ENCODE results near the gene CAPN3.

CAPN3 gene

DNA sequence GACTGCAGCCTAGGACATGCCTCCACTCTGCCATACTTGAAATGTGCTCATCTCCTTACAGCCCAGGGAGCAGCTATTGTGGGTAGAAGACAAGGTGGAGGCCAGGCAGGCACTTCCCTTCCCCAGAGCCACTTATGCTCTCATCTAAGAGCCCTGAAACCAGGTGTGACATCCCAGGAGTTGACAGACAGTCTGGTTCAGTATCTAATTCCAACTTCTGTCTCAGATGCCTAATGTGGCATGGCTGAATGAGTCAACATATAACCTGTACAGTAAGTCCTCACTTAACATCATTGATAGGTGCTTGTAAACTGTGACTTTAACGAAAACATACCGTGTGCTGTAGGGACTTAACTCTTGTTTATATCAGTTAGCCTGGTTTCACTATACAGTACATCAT, 1.2 kb upstream of the CAPN3 start:
- DNase-seq: no peak

DNA sequence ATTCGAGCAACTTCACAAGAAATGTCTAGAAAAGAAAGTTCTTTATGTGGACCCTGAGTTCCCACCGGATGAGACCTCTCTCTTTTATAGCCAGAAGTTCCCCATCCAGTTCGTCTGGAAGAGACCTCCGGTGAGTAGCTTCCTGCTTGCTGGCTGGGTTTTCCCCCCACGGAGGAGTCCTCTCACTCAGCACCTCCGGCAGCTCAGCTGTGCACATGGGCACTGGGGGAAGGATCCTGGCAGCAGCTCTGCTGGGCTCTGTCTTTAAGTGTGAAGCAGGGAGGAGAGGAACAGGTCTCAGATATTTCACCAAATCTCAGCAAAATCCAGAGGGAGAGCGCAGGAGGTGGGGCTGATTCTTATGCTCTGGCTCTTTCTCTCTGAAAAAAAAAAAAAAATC, 684 bp downstream of the CAPN3 start:
- DNase-seq: no peak

- DNase-seq: no peak
These were observed 1.3 kb downstream of the CAPN3 start for GRCh38 chr15:42360535-42361112.

- DNase-seq: no peak
These were observed 4.2 kb downstream of the CAPN3 start for GRCh38 chr15:42363487-42363886.

DNA sequence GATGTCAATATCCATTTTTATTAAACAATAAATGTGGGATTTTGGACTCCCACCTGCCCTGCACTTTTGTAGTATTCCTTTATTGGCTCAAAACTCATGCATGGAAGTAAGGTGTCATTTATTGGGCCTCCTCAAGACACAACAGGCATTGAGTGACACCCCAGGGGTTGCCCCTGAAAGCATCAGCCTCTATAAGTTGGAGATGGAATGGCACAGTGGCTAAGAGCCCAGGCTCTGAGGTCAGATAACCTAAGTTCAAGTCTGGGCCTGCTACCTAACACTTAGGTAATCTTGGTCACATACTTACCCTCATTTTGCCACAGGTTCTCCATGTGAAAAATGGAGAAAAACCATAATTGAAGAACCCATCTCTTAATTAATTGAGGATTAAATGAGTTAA, 4.6 kb downstream of the CAPN3 start:
- no peak for DNase-seq

DNA sequence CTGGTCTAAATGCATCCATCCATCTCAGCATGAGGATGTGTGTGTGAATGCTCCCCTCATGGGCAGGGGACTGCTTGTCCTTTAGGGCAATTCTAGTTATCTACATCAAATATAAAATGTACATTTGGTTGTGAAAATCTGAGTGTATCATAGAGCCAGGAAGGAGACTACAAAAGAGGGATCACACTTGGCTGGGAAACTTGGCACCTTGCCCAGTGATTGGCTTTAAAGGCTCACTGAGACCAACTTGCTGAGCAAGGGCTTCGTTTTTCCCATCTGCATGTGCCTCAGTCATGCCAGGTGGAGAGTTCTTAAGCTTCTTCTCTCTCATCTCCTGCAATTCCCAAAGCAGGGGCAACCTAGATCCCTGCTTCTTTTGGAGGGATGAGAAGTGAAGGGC, 5.2 kb downstream of the CAPN3 start:
- DNase-seq: no peak

DNA sequence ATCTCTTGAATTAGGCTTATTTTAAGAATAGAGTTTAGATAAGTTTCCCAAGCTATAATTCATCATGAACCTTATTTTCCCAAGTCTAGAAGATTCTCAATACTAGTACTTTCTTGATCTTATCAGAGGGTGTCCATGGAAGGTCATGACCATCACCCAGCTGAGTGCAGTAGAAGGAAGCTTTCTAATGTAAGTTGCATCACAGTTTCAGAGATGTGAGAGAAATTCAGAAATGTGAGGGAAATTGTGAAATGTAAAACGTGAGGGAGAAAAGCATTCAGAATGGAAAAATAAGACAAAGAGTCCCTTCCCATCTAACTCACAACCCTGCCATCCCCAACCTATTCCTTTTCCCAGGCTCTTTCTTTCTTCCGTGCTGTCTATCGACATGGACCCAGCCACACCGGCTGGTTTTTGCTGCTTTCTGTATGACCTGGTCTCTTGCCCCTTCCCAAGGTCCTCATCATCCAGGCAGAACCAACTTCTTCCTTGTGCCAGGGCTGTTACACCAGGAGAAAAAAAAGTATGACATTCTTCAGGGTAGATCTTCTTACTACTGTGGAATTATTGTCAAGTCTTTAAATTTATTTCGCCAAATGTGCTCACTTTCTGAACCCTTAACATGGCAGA, 6.7 kb downstream of the CAPN3 start:
- no peak for DNase-seq

DNA sequence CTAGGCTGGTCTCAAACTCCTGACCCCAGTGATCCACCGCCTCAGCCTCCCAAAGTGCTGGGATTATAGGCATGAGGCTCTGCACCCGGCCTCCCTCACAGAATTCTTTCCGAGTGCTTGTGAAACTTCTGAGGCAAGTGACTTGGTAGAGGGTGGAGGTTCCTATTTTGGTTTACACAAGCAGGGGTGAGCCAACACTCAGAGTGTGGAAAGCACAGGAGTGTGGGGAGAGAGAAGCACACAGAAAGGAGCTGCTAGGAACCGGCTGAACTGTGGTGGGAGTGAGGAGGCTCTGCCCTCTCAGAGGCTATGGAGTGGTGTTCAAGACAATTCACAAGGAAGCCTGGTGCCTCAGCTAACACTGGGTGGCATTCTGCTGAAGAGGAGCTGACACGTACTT, 7.7 kb downstream of the CAPN3 start:
- no peak for DNase-seq

DNA sequence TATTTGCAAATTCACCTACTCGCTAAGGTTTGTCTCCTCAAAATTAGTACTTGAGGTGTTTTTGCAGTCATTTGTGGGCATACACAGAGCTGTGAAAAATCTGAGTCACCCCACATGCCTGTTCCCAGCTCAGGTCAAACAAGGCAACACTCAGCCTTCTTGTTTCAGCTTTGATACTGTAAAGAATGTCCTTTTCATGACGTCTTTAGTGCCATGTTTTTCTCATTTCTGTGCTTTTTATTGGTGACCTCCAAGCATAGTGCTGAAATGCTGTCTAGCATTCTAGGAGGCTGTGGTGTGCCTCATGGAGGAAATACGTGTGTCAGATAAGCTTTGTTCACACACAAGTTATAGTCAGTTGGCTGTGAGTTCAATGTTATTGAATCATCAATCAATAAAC, 8.8 kb downstream of the CAPN3 start:
- no peak for DNase-seq

GRCh38 chr15:42371096-42371495, 11.8 kb downstream of the CAPN3 start:
- DNase-seq: no peak

GRCh38 chr15:42373274-42373673, 14.0 kb downstream of the CAPN3 start:
- no peak for DNase-seq

GRCh38 chr15:42373936-42374335, 14.6 kb downstream of the CAPN3 start:
- DNase-seq: no peak

DNA sequence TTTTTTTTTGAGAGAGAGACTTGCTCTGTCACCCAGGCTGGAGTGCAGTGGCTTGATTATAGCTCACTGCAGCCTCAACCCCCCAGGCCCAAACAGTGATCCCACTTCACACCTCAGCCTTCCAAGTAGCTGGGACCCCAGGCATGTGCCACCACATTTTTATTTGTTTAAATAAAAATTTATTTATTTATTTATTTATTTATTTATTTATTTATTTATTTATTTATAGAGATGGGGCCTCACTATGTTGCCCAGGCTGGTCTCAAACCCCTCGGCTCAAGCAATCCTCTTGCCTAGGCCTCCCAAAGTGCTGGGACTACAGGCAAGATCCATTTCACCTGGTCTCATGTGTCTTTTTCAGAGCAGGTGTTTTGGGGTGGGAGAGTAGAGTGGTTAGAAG, 15.5 kb downstream of the CAPN3 start:
- no peak for DNase-seq

DNA sequence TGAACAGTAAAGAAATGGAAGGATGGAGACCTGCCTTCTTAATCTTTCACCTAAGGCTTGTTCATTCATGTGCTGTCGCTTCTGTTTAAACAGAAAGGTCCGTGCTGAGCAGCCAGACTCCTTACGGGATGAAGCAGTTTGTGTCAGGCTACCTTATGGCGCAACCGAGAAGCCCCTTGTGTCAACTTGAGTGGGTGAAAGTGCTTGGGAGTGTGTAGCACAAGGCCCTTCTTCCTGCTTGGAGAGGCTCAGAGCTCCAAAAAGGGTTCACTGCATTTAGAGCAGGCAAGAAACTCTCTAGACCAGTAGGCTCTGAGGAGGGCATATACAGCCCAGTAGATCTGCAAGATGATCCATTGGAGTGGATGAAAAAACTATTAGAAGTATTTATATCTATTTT, 16.0 kb downstream of the CAPN3 start:
- DNase-seq: no peak

- no peak for DNase-seq
These were observed 16.6 kb downstream of the CAPN3 start for GRCh38 chr15:42375941-42376340.

DNA sequence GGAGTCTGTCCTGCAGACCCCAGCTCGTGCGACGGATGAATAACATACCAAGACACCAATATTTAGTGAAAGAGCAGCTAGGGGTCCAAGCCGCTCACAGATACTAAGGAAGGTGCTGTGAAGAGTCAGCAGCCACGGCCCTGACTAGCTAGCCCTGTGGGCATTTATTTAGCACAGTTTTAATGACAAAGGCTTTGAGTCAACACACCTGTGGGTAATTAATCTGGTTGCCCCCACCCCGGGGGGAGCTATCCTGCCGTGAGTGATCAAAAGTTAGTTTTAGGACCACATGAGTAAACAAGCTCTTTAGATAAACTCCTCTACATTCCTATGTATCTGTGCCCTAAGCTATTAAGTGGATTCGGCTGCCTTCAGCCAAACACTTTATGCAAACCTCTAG, 18.7 kb downstream of the CAPN3 start:
- no peak for DNase-seq

DNA sequence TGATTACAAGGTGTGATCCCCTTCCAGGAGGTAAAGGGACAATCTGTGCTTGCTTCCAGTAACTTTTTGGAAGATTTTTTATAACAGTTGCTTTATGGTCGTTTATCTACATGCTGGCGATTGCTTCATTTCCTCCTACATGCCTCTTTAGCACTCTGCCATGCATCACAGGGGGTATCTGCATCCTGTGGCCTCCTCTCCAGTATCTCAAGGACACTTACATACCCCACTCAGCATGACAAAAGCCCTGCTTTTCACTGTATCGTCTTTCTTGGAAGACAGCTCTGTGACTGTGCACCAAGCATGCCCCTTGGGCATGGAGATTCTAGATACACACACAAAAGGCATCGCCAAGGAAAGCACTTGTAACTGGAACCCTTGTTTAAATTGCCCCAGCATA, 25.3 kb downstream of the CAPN3 start:
- DNase-seq: no peak

GRCh38 chr15:42385206-42385979, 26.1 kb downstream of the CAPN3 start:
- no peak for DNase-seq

DNA sequence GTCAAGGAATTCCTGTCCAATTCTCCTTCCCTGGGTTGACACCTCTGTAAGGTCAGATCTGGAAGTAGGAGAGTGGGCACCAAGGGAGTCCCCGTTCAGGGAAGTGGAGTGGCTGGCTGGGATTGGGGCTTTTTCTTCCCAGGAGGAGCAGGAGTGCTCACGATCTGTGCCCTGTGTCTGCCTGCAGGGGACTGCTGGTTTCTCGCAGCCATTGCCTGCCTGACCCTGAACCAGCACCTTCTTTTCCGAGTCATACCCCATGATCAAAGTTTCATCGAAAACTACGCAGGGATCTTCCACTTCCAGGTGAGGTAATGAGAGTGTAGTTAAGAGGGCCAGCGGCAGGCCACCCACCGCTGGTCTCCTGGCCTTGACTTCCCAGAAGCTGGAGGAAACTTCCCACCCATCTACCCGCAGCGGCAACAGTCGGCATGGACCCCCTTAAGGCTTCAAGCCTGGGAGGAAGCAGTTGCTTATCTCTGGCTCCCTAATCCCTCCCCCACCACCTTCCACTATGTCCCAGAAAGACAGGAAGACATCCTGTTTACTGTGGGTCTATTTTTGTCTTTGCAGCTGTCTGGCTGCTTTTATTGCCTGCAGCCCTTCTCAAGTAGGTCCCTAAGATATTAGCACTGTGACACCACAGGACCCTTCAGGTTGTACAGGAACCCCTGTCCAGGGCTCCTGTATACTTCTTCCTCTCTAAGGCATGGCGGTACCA, 26.8 kb downstream of the CAPN3 start:
- DNase-seq: no peak

GRCh38 chr15:42387603-42388002, 28.3 kb downstream of the CAPN3 start:
- no peak for DNase-seq

GRCh38 chr15:42392309-42393024, 33.2 kb downstream of the CAPN3 start:
- DNase-seq: no peak

DNA sequence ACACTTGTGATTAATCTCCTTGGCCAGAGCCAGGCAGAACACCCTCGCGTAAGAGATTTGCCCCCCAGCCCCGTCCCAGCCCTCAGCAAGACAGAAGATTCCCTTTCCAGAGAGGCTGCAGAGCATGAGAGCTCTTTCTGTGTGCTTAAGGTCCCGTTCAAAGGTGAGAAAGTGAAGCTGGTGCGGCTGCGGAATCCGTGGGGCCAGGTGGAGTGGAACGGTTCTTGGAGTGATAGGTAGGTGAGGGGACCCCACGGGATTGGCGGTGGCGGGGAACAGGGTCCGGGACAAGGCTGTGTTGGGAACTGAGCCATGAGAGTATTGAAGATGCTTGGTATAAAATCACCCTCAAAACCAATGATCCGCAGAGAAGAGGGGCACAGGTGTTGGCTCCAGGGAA, 34.8 kb downstream of the CAPN3 start:
- no peak for DNase-seq

DNA sequence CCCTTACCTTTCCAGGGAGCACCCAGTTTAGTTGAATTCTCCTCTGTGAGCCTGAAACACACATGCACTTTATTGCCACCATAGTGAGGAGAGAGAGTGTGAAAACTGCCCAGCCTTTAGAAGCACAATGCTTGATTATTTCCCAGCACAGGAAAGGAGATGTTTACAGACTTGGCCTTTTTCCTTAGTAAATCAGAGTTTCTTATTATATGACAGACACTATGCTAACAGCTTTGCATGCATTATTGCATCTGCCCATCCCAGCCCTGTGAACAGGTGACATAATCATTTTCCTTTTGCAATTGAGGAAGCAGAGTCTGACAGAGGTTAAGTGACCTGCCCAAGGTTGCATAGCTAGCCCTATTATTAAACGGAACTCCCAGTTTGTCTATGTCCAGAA, 36.5 kb downstream of the CAPN3 start:
- DNase-seq: no peak

Measured in activated CD4-positive, alpha-beta T cell treated with anti-CD3 and anti-CD28 coated beads, Interleukin-2, amount 50 U/mL, for 4 hours (primary cell).